ENCODE results near the gene MYO16.

DNA sequence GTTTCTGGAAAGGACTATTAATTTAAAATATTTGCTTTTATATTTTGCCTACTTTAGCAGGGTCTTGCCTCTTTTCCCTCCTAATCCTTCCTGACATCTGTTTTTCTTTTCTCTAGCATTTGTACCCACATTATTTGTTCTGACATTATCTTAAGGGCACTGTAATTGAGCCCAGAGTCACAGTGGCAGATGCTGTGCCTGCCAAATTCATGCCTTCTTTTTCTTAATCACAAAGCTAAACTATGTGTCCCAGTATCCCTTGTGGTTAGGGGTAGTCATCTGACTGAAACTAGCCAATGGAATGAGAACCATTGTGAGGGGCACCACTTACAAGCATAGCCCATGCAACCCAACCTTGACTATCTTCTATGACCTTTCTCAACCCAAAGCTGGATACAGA, 562.9 kb downstream of the MYO16 start:
- TF ChIP-seq, protein P1, sequence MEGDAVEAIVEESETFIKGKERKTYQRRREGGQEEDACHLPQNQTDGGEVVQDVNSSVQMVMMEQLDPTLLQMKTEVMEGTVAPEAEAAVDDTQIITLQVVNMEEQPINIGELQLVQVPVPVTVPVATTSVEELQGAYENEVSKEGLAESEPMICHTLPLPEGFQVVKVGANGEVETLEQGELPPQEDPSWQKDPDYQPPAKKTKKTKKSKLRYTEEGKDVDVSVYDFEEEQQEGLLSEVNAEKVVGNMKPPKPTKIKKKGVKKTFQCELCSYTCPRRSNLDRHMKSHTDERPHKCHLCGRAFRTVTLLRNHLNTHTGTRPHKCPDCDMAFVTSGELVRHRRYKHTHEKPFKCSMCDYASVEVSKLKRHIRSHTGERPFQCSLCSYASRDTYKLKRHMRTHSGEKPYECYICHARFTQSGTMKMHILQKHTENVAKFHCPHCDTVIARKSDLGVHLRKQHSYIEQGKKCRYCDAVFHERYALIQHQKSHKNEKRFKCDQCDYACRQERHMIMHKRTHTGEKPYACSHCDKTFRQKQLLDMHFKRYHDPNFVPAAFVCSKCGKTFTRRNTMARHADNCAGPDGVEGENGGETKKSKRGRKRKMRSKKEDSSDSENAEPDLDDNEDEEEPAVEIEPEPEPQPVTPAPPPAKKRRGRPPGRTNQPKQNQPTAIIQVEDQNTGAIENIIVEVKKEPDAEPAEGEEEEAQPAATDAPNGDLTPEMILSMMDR (IDR thresholded peaks at IDR 0.05) = no peak
- TF ChIP-seq POLR2AphosphoS5 (IDR thresholded peaks at IDR 0.05) = no peak

All from breast epithelium (tissue), 3 donors.